CD14-positive monocyte (primary cell): ENCODE data around the gene PFAS. TPM values are rescaled to one million over a fixed set of nuclear protein-coding genes. Genes with fewer than 3 reads are reported as not detected.
A peak's percentile ranks its signal among the peaks of the same experiment; 100 is the strongest.
"Not testable (repeated sequence)": the region's sequence is repeated elsewhere in the genome, so short reads cannot be mapped to it uniquely, and the experiment has no call there.

ENCODE experiments used
- DNase-seq, 3 donors: peaks; one replicate each; pipeline ENCODE4 v3.0.0-alpha.2; 2011 to 2022
- H2AFZ ChIP-seq: 2 replicates; pipeline ENCODE4 v1.6.0; 2012; ENCODE audit warnings: mild to moderate bottlenecking, low read depth, low read length, inconsistent platforms; ENCODE audit not compliant: insufficient read depth, poor library complexity, severe bottlenecking
- H3K27ac ChIP-seq, 2 donors: 1 replicate in 1 of 2; 2 replicates in 1 of 2; pipeline ENCODE4 v1.5.1; 2012 to 2013; ENCODE audit warnings: low read length in 2 of 2, control low read depth in 1 of 2, inconsistent platforms in 1 of 2, low read depth in 1 of 2, mild to moderate bottlenecking in 1 of 2
- H3K27me3 ChIP-seq, 2 donors: one replicate each; pipeline versions ENCODE4 v1.6.0 to v1.6.1; 2011 to 2013; ENCODE audit warnings: low read length in 2 of 2; ENCODE audit not compliant: control insufficient read depth in 2 of 2, insufficient read depth in 2 of 2
- H3K36me3 ChIP-seq, 2 donors: replicated peaks in 1 of 2; 1 replicate in 1 of 2; 2 replicates in 1 of 2; pipeline versions ENCODE4 v1.5.1 to v1.6.1; 2012 to 2013; ENCODE audit warnings: low read length in 2 of 2, control low read depth in 1 of 2, inconsistent platforms in 1 of 2, mild to moderate bottlenecking in 1 of 2; ENCODE audit not compliant: insufficient read depth in 2 of 2, control insufficient read depth in 1 of 2
- H3K4me1 ChIP-seq, 2 donors: 1 replicate in 1 of 2; 2 replicates in 1 of 2; pipeline versions ENCODE4 v1.5.1 to v1.6.1; 2012 to 2013; ENCODE audit warnings: low read length in 2 of 2, control low read depth in 1 of 2, inconsistent platforms in 1 of 2, mild to moderate bottlenecking in 1 of 2, moderate library complexity in 1 of 2; ENCODE audit not compliant: insufficient read depth in 2 of 2, control insufficient read depth in 1 of 2
- H3K4me2 ChIP-seq: replicated peaks from 2 replicates; pipeline ENCODE3; 2012; ENCODE audit warnings: low read length, moderate library complexity, mild to moderate bottlenecking; ENCODE audit not compliant: poor library complexity, severe bottlenecking; ENCODE audit errors: extremely low read depth
- H3K4me3 ChIP-seq, 3 experiments: fragments of 200-600 bp in 1 of 3; sonication (generic) in 1 of 3; replicated peaks in 1 of 3; 1 replicate in 2 of 3; 2 replicates in 1 of 3; pipeline ENCODE4 v1.5.1; 2011 to 2013; ENCODE audit warnings: low read length in 3 of 3, mild to moderate bottlenecking in 3 of 3, control low read depth in 2 of 3, low read depth in 2 of 3, inconsistent platforms in 1 of 3, moderate library complexity in 1 of 3
- H3K79me2 ChIP-seq: 2 replicates; pipeline ENCODE4 v1.6.0; 2012; ENCODE audit warnings: mild to moderate bottlenecking, control low read depth, inconsistent platforms, low read length, moderate library complexity; ENCODE audit not compliant: insufficient read depth
- H3K9ac ChIP-seq: 2 replicates; pipeline ENCODE4 v1.6.0; 2017; ENCODE audit warnings: low read length, mild to moderate bottlenecking; ENCODE audit not compliant: insufficient read depth, poor library complexity, severe bottlenecking
- H3K9me3 ChIP-seq, 2 donors: replicated peaks in 1 of 2; 1 replicate in 1 of 2; 2 replicates in 1 of 2; pipeline versions ENCODE4 v1.5.1 to v1.6.1; 2012 to 2013; ENCODE audit warnings: low read length in 2 of 2, control low read depth in 1 of 2; ENCODE audit not compliant: control insufficient read depth in 1 of 2, insufficient read depth in 1 of 2
- H4K20me1 ChIP-seq: 2 replicates; pipeline ENCODE4 v1.6.0; 2012; ENCODE audit warnings: mild to moderate bottlenecking, low read length, control low read depth, moderate library complexity; ENCODE audit not compliant: insufficient read depth
- H3K27ac Mint-ChIP-seq, 7 donors: one replicate each; pipeline ENCODE4 v1.8.0; 2020; ENCODE audit warnings: mild to moderate bottlenecking in 7 of 7, mixed read lengths in 7 of 7, moderate library complexity in 6 of 7, inconsistent platforms in 2 of 7
- H3K27me3 Mint-ChIP-seq, 3 donors: one replicate each; pipeline ENCODE4 v1.8.0; 2021 to 2022; ENCODE audit warnings: low read depth in 3 of 3, mild to moderate bottlenecking in 3 of 3, mixed read lengths in 3 of 3, moderate library complexity in 3 of 3, inconsistent platforms in 1 of 3
- H3K36me3 Mint-ChIP-seq, 2 donors: one replicate each; pipeline ENCODE4 v1.8.0; 2020; ENCODE audit warnings: mixed read lengths in 2 of 2, inconsistent platforms in 1 of 2, mild to moderate bottlenecking in 1 of 2
- H3K4me1 Mint-ChIP-seq: one replicate; pipeline ENCODE4 v1.8.0; 2020; ENCODE audit warnings: mild to moderate bottlenecking, mixed read lengths
- H3K4me3 Mint-ChIP-seq, 2 donors: one replicate each; pipeline ENCODE4 v1.8.0; 2020; ENCODE audit warnings: mild to moderate bottlenecking in 2 of 2, mixed read lengths in 2 of 2, moderate library complexity in 1 of 2
- H3K9me3 Mint-ChIP-seq, 7 donors: one replicate each; pipeline ENCODE4 v1.8.0; 2020 to 2022; ENCODE audit warnings: mixed read lengths in 7 of 7, mild to moderate bottlenecking in 6 of 7, moderate library complexity in 6 of 7, inconsistent platforms in 2 of 7
- WGBS: methylation state at CpG from one replicate; pipeline ENCODE4 v1.1.5; 2013; ENCODE audit warnings: missing lambda C conversion rate; ENCODE audit not compliant: insufficient coverage; 5-methylcytosine and 5-hydroxymethylcytosine counted together
- intact Hi-C, 2 donors: fragments of 100-400 bp; cut with micrococcal nuclease; formaldehyde crosslinking; loops; one replicate each; pipeline versions ENCODE4 v1.15.0 to v1.15.1; 2023
- polyA plus RNA-seq, 3 donors: library from polyadenylated mRNA; depleted of rRNA in 1 of 3; unstranded in 2 of 3; stranded (reverse) in 1 of 3; fragments of 300-500 nt in 2 of 3; fragments of >200 nt in 1 of 3; fragmentation: Illumina TruSeq in 2 of 3; gene quantifications; 1 replicate in 2 of 3; 2 replicates in 1 of 3; pipeline ENCODE4 v1.2.3, GENCODE V29; 2012 to 2021
- TF ChIP-seq, protein P1 (sequence below): fragments of 200-600 bp; IDR thresholded peaks from one replicate; pipeline ENCODE4 v1.8.0; 2022; ENCODE audit warnings: antibody characterized with exemption, mild to moderate bottlenecking

Gene PFAS
- polyA plus RNA-seq, 3 donors: 4.1 to 12.8 (median 4.4) TPM

DNA sequence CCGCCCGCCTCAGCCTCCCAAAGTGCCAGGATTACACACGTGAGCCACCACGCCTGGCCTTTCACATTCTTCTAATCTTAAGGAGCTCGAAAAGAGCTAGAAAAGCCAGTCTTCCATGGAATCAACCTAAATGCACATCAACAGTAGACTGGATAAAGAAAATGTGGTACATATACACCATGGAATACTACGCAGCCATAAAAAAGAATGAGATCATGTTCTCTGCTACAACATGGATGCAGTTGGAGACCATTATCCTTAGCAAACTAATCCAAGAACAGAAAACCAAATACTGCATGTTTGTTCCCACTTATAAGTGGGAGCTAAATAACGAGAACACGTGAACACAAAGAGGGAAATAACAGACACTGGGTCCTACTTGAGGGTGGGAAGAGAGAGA is 4.3 kb upstream of the PFAS start:
- no peak overlapping the region for H3K4me3 ChIP-seq
- intact Hi-C loops: loop anchor here (5.0 to 10.0 kb wide), 2 partner anchors 32 to 60 kb away; partner anchors contain the start of gene AURKB (in 2 of the 2)
- H3K79me2 ChIP-seq: peaks cover 35% of the 10 kb centered on the region
- Mint-ChIP-seq H3K9me3 (peaks cover 0 to 4% (median 0%) of the 10 kb centered on the region in 7 donors), H3K36me3 (peaks cover 20 to 45% of the 10 kb centered on the region in 2 donors), H3K27ac (peak overlapping the region in 1 of 7 donors; percentile 75), H3K27me3 (peaks cover 0 to 1% (median 0%) of the 10 kb centered on the region in 3 donors), H3K4me3 (no peak overlapping the region), H3K4me1 (peaks cover 29% of the 10 kb centered on the region)
- H2AFZ ChIP-seq: no peak overlapping the region
- no peak overlapping the region for H3K4me2 ChIP-seq
- no peak overlapping the region for H3K27ac ChIP-seq
- no peak for DNase-seq
- no peak overlapping the region for H3K9ac ChIP-seq
- WGBS: 100% methylated on average over 5 of the region's 8 CpGs
- no peaks in the 10 kb centered on the region for H4K20me1 ChIP-seq
- H3K27me3 ChIP-seq: no peaks in the 10 kb centered on the region
- TF ChIP-seq, protein P1, sequence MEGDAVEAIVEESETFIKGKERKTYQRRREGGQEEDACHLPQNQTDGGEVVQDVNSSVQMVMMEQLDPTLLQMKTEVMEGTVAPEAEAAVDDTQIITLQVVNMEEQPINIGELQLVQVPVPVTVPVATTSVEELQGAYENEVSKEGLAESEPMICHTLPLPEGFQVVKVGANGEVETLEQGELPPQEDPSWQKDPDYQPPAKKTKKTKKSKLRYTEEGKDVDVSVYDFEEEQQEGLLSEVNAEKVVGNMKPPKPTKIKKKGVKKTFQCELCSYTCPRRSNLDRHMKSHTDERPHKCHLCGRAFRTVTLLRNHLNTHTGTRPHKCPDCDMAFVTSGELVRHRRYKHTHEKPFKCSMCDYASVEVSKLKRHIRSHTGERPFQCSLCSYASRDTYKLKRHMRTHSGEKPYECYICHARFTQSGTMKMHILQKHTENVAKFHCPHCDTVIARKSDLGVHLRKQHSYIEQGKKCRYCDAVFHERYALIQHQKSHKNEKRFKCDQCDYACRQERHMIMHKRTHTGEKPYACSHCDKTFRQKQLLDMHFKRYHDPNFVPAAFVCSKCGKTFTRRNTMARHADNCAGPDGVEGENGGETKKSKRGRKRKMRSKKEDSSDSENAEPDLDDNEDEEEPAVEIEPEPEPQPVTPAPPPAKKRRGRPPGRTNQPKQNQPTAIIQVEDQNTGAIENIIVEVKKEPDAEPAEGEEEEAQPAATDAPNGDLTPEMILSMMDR: no peak
- H3K9me3 ChIP-seq: no peaks in the 10 kb centered on the region
- H3K4me1 ChIP-seq: peaks cover 15 to 19% of the 10 kb centered on the region in 2 donors
- H3K36me3 ChIP-seq: peaks cover 2 to 18% of the 10 kb centered on the region in 2 donors

DNA sequence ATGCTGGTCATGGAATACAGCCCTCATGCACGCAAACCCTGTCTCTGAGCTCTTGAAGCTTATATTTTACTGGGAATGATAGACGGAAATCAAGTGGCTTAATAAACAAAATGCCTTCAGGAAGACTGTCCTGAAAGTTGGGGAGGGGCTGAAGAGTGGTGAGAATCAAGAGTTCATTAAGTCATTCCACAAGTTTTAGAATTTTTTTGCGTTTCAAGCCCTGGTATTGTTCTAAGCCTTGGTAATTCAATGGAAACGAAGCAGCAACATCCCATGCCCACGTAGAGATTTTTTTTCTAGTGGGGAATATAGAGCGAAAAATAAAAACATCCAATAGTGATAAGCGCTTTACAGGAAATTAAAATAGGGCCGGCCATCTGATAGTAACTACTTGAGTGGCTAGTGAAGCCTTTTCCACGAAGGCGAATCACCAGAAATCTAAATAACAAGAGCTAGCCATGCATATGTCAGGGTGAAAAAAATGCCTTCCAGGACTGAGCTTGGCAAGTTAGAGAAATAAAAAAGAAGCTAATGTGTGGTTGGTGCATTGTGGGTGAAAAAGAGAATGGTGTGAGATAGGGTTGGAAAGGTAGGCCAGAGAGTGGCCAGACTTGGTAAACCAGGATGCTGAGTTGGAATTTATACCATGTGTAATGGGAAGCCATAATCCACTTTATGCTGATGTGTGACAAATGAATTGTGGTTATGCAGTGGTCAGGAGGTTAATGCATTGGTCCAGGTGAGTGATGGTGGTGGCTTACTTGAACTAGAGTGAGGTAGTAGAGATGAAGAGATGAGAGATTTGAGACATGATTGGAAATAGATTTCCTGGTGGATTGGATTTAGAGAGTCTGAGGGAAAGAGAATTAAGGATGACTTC is 772 bp downstream of the PFAS start:
- H3K9me3 ChIP-seq: no peaks in the 10 kb centered on the region
- intact Hi-C loops: loop anchor here (1.0 to 10.0 kb wide), 6 partner anchors 24 to 65 kb away; partner anchors contain the start of genes AURKB (in 2 of the 2) and RANGRF (in 2 of the 2)
- peaks cover 3% of the 10 kb centered on the region in 2 donors for H3K36me3 ChIP-seq
- Mint-ChIP-seq H3K4me3 (peak overlapping the region; percentile 95 to 98), H3K27ac (peak overlapping the region in 6 of 7 donors; percentile 97 to 100 (median 99)), H3K9me3 (peaks cover 0 to under 1% (median 0%) of the 10 kb centered on the region in 7 donors), H3K4me1 (peaks cover 29% of the 10 kb centered on the region), H3K36me3 (peaks cover 10 to 17% of the 10 kb centered on the region in 2 donors), H3K27me3 (no peaks in the 10 kb centered on the region)
- WGBS: 26% methylated on average over 4 of the region's 10 CpGs
- no peaks in the 10 kb centered on the region for H3K27me3 ChIP-seq
- TF ChIP-seq, protein P1: no peak
- H3K4me1 ChIP-seq: peaks cover 16 to 23% of the 10 kb centered on the region in 2 donors
- DNase-seq: no peak
- H3K4me2 ChIP-seq: peak overlapping the region; percentile 83
- H3K4me3 ChIP-seq: peak overlapping the region; percentile 61 to 88 (median 61)
- H2AFZ ChIP-seq: peak overlapping the region; percentile 94
- peaks cover 45% of the 10 kb centered on the region for H3K79me2 ChIP-seq
- no peaks in the 10 kb centered on the region for H4K20me1 ChIP-seq
- peak overlapping the region in 1 of 2 donors; percentile 95 for H3K27ac ChIP-seq
- peak overlapping the region; percentile 88 for H3K9ac ChIP-seq

GRCh38 chr17:8251411-8251810 is 2.3 kb downstream of the PFAS start:
- H3K9ac ChIP-seq, H3K4me3 Mint-ChIP-seq, H3K4me2 ChIP-seq, H3K27ac ChIP-seq, H3K4me3 ChIP-seq, DNase-seq, H3K9me3 ChIP-seq, H4K20me1 ChIP-seq, H3K27me3 Mint-ChIP-seq, H3K9me3 Mint-ChIP-seq, H2AFZ ChIP-seq, H3K27me3 ChIP-seq, H3K27ac Mint-ChIP-seq: not testable (repeated sequence)
- peaks cover 21% of the 10 kb centered on the region for H3K4me1 Mint-ChIP-seq
- intact Hi-C loops: loop anchor here in 1 of 2 donors (5.0 kb wide), 1 partner anchor 36 kb away; the partner anchor contains the start of gene RANGRF
- peaks cover 22 to 27% of the 10 kb centered on the region in 2 donors for H3K36me3 Mint-ChIP-seq
- Histone ChIP-seq H3K4me1 (peaks cover 14% of the 10 kb centered on the region in 2 donors), H3K36me3 (peaks cover 13 to 18% of the 10 kb centered on the region in 2 donors), H3K79me2 (peaks cover 30% of the 10 kb centered on the region)
- WGBS: no CpG with 5 or more reads among the region's 2 CpGs
